Left renal pelvis (tissue), 4 donors: ENCODE results near the gene RGMA. TPM values are rescaled to one million over a fixed set of nuclear protein-coding genes. Genes with fewer than 3 reads are reported as not detected.

Experiments
- DNase-seq, 4 donors: peaks; one replicate each; pipeline ENCODE4 v3.0.0-alpha.2; 2013; ENCODE audit warnings: low read depth in 4 of 4, low spot score in 3 of 4
- polyA plus RNA-seq, 4 donors: library from polyadenylated mRNA; unstranded; fragments of 120-200 nt; gene quantifications; one replicate each; pipeline ENCODE4 v1.2.1, GENCODE V29; 2013; ENCODE audit not compliant: insufficient read length in 4 of 4

The RGMA gene
- polyA plus RNA-seq, result 10 to 100 TPM in 2 of 4 donors, 1 to 10 TPM in 2; 7.2 to 37.5 (median 11.4) TPM

GRCh38 chr15:93088981-93089726 is at the start of gene RGMA:
TSS of gene RGMA (minus strand) at chr15:93089211. CDS start at chr15:93088932, 279 bp downstream.
- no peak for DNase-seq

DNA sequence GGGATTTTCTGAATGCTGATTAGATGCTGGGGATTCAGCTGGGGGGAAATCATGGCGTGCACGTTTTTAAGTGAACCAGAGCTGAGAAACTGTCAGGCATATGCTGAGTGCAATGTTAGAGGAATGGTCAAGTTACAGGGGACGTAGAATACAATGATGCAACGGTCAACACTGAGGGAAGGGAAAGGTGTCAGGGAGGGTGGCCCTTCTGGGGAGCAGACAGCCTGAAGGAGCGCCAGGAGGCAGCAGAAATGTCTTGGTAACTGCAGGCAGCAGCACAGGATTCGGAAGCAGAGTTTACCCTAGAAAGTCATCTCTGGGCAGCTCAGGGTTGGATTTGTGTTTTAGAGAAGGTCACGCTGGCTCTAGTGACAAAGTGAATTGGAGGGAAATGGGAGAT is 47.6 kb upstream of the RGMA start:
- DNase-seq, result no peak

DNA sequence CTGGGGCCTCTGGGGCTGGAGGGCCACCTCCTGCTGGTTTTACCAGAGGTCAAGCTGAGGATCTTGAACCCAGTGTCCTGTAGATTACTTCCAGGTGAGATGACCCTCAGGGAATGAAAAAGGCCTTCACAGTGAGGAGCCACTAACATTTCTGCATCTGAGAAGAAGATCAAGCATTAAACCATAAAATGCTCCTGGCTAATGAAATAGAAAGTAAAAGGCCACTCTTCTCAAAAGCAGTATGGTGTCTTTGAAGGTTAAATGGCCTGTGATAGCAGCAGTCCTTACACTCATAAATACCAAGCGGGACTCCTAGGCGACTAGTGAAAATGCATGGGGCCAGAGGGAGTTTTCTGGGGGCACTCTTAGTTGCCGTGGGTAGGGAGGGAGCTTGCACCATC is 47.0 kb upstream of the RGMA start:
- DNase-seq, result no peak

GRCh38 chr15:93135459-93135858 is 46.4 kb upstream of the RGMA start:
- DNase-seq, result no peak

- DNase-seq, result no peak
Observed at GRCh38 chr15:93131485-93132095, 42.6 kb upstream of the RGMA start.

GRCh38 chr15:93129702-93130488 is 40.9 kb upstream of the RGMA start:
- no peak for DNase-seq

DNA sequence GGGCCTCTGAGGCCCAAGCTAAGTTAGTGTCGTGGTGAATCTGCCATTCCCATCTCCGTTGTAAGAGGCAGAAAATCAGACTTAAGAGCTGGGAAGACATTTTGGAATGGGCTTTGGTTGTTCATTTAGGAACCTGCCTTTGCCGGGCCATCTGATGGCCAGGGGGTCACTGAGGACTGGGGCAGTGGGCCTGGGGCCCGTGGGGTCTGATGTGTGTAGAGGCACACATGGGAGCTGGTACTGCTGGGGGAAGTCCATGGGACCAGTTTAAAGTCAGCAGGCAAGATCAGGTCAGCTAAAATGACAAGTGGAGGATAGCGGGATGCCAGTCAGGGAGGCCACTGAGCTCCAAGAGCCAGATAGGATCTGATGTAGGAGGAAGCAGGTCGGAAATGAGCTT is 38.3 kb upstream of the RGMA start:
- no peak for DNase-seq

DNA sequence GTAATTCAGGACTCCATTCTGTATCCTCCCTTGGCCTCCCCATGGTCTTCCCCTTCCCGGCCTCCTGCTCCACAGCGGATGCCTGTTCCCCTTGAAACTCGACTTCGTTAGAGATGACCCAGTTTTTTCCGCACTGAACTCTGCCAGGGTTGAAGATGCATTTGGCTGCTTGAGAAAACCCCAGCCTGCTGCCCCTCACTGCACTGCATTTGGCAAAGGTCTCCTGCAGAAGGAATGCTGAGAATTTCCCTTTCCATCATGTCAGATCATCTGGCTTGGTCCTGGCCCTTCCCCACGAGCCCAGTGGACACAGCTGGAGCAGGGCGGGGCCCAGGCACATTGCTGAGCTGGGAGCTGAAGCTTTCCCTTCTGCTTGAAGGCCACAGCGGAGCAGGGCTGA is 37.6 kb upstream of the RGMA start:
- no peak for DNase-seq

- DNase-seq, result no peak
Observed at GRCh38 chr15:93126148-93126547, 37.1 kb upstream of the RGMA start.

- no peak for DNase-seq
Observed at GRCh38 chr15:93124126-93124525, 35.1 kb upstream of the RGMA start.

DNA sequence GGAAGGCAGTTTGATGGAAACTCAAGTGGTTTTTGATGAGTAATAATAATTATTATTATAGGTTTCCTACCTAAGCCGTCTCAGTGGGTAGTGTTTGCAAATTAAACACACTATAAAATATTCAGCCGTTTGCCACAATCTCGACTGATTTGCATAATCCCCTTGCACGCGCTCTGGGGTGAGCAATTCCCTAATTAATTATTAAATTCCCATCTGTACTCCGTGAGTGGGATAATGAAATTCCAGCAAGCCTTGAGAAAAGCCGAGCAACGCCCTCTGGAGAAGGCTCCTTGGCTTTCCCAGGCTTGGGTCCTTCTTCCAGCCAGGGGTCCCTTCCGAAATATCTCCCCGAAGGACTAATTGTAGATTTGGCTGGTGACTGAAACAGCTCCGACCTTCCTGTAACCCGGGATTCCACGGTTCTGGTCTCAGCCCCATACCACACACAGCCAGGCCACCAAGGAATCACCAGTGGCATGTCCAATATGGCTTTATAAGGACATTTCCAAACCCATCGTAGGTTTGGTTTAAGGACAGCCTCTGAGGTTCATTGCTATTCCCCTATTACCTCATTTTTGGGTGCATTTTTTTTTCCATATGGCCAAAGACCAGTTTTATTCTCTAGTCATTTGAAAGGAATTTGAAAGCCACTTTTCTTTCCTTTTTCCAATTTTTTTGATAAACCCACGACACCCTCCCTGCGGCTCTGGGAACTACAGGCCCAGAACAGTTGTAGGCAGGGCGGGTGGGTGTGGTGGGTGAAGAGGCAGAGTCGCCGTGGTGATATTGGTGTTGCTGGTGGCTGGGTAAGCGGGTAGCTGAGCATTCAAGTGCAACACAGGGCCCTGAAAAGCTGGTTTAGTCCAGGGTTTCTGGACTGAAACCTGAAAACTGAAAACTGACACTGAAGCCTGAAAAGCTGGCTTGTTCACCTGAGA is 33.2 kb upstream of the RGMA start:
- peak in 1 of 4 donors; percentile 4 for DNase-seq

- no peak for DNase-seq
Observed at GRCh38 chr15:93121107-93121506, 32.1 kb upstream of the RGMA start.

GRCh38 chr15:93118904-93119303 is 29.9 kb upstream of the RGMA start:
- no peak for DNase-seq

GRCh38 chr15:93111451-93111850 is 22.4 kb upstream of the RGMA start:
- DNase-seq, result no peak

DNA sequence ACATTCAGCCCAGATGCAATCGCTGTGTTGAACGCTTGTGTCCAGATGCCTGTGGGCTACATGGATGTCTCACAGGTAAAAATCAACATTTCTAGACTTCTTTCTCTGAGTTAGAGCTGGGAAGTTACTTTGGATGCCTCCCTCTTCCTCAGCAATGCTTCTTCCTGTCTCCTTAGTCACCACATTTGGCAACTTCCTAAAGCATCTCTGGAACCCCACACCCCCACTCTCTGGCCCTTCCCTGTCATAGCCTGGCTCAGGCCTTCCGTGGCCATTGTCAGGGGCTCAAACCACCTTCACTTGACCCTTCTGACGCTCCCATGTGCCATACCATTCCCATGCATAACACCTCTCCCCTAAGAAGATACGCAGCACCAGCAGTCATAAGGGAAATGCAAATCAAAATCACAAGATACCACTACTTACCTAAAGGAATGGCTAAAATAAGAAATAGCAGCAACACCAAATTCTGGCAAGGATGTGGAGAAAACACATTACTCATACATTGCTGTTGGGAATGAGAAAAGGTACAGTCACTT is 21.6 kb upstream of the RGMA start:
- DNase-seq, result no peak

DNA sequence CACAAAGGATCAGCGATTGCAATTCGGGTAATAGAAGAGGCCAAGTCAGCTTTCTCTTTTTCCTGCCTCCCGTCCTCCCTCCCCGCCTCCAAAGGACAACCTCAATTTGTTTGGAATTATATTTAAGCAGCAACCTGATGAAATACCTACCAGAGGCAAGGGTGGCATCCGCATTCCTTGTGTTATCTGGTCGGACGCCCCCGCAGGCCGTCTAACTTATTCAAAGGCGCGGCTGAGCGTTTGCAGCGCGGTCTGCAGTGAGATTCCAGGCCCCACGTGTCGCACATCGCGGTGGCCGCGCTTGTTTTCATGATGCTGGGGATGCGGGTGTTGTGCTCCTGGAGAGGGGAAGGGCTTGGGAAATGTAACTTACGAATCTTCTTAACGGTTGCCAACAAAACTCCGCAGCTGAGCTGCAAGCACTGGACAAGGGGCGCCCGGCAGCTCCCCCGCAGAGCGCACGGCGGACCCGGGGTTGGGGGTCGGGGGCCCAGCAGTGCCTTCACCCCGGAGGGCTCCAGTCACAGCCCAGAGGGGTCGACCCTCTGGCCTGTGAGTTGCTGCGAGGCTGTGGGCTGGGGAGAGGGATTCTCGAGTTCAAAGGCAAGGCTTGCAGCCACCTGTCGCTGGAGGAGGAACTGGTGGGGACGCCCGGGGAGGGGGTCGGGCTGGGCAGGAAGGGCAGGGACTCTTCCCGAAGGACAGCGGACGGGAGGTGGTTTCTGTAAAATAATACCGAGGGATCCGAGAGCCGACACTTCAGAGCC is 20.5 kb upstream of the RGMA start:
- no peak for DNase-seq

- no peak for DNase-seq
Observed at GRCh38 chr15:93107646-93108045, 18.6 kb upstream of the RGMA start.

GRCh38 chr15:93105485-93105884 is 16.5 kb upstream of the RGMA start:
- DNase-seq, result no peak

DNA sequence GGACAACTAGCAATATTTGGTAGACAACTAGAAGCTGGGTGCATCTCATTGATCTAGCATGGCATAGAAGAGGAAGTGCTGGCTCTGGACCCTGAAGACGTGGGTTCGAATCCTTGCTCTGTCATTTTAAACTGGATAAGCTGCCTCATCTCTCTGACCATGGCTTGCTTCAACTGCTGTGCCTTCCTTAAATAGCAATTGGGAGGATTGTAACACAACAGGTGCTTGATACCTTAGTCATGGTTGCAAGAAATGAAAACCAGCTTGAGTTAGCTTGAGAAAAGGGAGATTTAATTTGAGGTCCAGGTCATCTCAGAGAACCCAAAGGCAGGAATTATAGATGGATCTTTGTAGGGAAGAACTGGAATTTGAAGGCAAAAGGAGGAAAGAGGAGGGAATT is 14.8 kb upstream of the RGMA start:
- DNase-seq, result no peak
